ENCODE data around the gene COLQ. TPM values are rescaled to one million over a fixed set of nuclear protein-coding genes. Genes with fewer than 3 reads are reported as not detected.
"Not testable (repeated sequence)": the region's sequence is repeated elsewhere in the genome, so short reads cannot be mapped to it uniquely, and the experiment has no call there.

Gene COLQ
- total RNA-seq, 1 donor from 2014 or later = 1.5 TPM

GRCh38 chr3:15458212-15458780 is 63.2 kb downstream of the COLQ start:
- H3K27ac Mint-ChIP-seq = no peak overlapping the region
- Histone ChIP-seq H2AFZ (replicated peaks) (no peak overlapping the region), H3K79me2 (ENCODE audit: low read depth) (no peaks in the 10 kb centered on the region)

DNA sequence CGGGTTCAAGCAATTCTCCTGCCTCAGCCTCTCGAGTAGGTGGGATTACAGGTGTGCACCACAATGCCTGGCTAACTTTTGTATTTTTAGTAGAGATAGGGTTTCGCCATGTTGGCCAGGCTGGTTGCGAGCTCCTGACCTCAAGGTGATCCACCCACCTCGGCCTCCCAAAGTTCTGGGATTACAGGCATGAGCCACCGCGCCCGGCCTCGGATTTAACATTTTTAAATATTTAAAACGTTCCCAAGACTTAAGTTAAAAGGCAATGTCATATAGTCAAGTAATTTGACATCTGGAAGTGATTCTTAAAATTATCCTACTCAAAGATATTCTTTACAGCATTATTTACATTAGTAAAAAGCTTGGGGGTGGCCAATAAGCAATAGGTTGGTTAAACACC is 64.6 kb downstream of the COLQ start:
- DNase-seq (ENCODE audit: low spot score); H3K27me3 Mint-ChIP-seq (ENCODE audit: insufficient read depth, low read depth); H3K9me3 Mint-ChIP-seq; H3K4me1 Mint-ChIP-seq; H3K36me3 ChIP-seq; H3K4me2 ChIP-seq; H3K9ac ChIP-seq; H3K27me3 ChIP-seq; H3K27ac Mint-ChIP-seq; H3K4me3 ChIP-seq; H3K4me3 Mint-ChIP-seq; H3F3A ChIP-seq (ENCODE audit: low read depth); H3K9me3 ChIP-seq (ENCODE audit: low read depth); H3K27ac ChIP-seq; H3K79me2 ChIP-seq (ENCODE audit: low read depth); H4K20me1 ChIP-seq (ENCODE audit: low read depth); H3K36me3 Mint-ChIP-seq; H2AFZ ChIP-seq (replicated peaks); H3K4me1 ChIP-seq: not testable (repeated sequence)

More at GRCh38 chr3:15458212-15458780, 63.2 kb downstream of the COLQ start:
- H3K9ac ChIP-seq = no peak overlapping the region
- TF ChIP-seq, protein P1, sequence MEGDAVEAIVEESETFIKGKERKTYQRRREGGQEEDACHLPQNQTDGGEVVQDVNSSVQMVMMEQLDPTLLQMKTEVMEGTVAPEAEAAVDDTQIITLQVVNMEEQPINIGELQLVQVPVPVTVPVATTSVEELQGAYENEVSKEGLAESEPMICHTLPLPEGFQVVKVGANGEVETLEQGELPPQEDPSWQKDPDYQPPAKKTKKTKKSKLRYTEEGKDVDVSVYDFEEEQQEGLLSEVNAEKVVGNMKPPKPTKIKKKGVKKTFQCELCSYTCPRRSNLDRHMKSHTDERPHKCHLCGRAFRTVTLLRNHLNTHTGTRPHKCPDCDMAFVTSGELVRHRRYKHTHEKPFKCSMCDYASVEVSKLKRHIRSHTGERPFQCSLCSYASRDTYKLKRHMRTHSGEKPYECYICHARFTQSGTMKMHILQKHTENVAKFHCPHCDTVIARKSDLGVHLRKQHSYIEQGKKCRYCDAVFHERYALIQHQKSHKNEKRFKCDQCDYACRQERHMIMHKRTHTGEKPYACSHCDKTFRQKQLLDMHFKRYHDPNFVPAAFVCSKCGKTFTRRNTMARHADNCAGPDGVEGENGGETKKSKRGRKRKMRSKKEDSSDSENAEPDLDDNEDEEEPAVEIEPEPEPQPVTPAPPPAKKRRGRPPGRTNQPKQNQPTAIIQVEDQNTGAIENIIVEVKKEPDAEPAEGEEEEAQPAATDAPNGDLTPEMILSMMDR (IDR thresholded peaks at IDR 0.05) = no peak
- no peak for TF ChIP-seq EZH2phosphoT487 (IDR thresholded peaks at IDR 0.05)
- H3K27me3 Mint-ChIP-seq (ENCODE audit: insufficient read depth, low read depth) = peaks cover 3% of the 10 kb centered on the region
- no peak overlapping the region for H3K4me3 ChIP-seq
- H3K4me3 Mint-ChIP-seq = no peak overlapping the region
- no peaks in the 10 kb centered on the region for H3K4me1 Mint-ChIP-seq
- no peaks in the 10 kb centered on the region for H3K36me3 ChIP-seq
- no peak overlapping the region for H3K4me2 ChIP-seq
- no peaks in the 10 kb centered on the region for H3K9me3 Mint-ChIP-seq
- no peak for DNase-seq (ENCODE audit: low spot score)
- H3K27me3 ChIP-seq = no peaks in the 10 kb centered on the region
- H3F3A ChIP-seq (ENCODE audit: low read depth) = no peaks in the 10 kb centered on the region
- no peaks in the 10 kb centered on the region for H3K9me3 ChIP-seq (ENCODE audit: low read depth)
- H3K36me3 Mint-ChIP-seq = no peaks in the 10 kb centered on the region
- H3K4me1 ChIP-seq = no peaks in the 10 kb centered on the region
- H4K20me1 ChIP-seq (ENCODE audit: low read depth) = no peaks in the 10 kb centered on the region
- H3K27ac ChIP-seq = no peak overlapping the region

GRCh38 chr3:15456321-15456720 is 65.2 kb downstream of the COLQ start:
- no peak for DNase-seq (ENCODE audit: low spot score)
- Histone ChIP-seq H3K27me3 (no peaks in the 10 kb centered on the region), H3F3A (ENCODE audit: low read depth) (no peaks in the 10 kb centered on the region)

DNA sequence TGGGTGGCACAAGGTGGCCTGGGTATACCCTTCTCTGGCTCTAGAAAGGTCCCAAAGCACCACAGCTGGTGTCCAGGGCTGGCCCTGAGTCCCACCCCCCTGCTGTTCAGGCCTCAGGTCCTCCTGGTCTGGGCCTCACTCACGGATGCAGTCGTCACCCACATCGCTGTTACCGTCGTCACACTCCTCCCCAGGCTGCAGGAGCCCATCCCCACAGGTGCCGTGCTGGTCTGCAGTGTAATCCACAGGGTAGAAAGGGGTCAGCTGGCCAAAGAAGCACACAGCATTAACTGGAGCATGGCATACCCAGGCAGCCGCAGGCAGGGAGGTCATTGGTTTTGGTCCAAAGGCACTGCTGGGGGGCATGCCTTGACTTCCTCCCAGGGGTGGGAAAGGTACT is 65.8 kb downstream of the COLQ start:
- H3K36me3 ChIP-seq = no peaks in the 10 kb centered on the region
- no peaks in the 10 kb centered on the region for H3K9me3 Mint-ChIP-seq
- H2AFZ ChIP-seq (replicated peaks) = no peak overlapping the region
- no peak overlapping the region for H3K4me3 ChIP-seq
- H3K36me3 Mint-ChIP-seq = peaks cover 4% of the 10 kb centered on the region
- H3F3A ChIP-seq (ENCODE audit: low read depth) = no peaks in the 10 kb centered on the region
- no peak overlapping the region for H3K4me2 ChIP-seq
- H3K27me3 Mint-ChIP-seq (ENCODE audit: insufficient read depth, low read depth) = peaks cover 3% of the 10 kb centered on the region
- no peak overlapping the region for H3K27ac ChIP-seq
- H3K4me3 Mint-ChIP-seq = no peak overlapping the region
- H3K27ac Mint-ChIP-seq = no peak overlapping the region
- H3K4me1 ChIP-seq = no peaks in the 10 kb centered on the region
- no peaks in the 10 kb centered on the region for H4K20me1 ChIP-seq (ENCODE audit: low read depth)
- DNase-seq (ENCODE audit: low spot score) = no peak
- H3K79me2 ChIP-seq (ENCODE audit: low read depth) = no peaks in the 10 kb centered on the region
- no peak for TF ChIP-seq EZH2phosphoT487 (IDR thresholded peaks at IDR 0.05)
- TF ChIP-seq, protein P1 (IDR thresholded peaks at IDR 0.05) = no peak
- TF ChIP-seq EZH2 (IDR thresholded peaks at IDR 0.05) = no peak
- H3K9ac ChIP-seq = no peak overlapping the region
- no peaks in the 10 kb centered on the region for H3K4me1 Mint-ChIP-seq
- H3K27me3 ChIP-seq = no peaks in the 10 kb centered on the region
- H3K9me3 ChIP-seq (ENCODE audit: low read depth) = no peaks in the 10 kb centered on the region

More at GRCh38 chr3:15456321-15456720, 65.2 kb downstream of the COLQ start:
- Histone ChIP-seq H3K4me2 (no peak overlapping the region), H3K4me3 (no peak overlapping the region), H2AFZ (replicated peaks) (no peak overlapping the region), H3K4me1 (no peaks in the 10 kb centered on the region), H3K36me3 (no peaks in the 10 kb centered on the region), H3K79me2 (ENCODE audit: low read depth) (no peaks in the 10 kb centered on the region), H3K27ac (no peak overlapping the region), H3K9ac (no peak overlapping the region), H4K20me1 (ENCODE audit: low read depth) (no peaks in the 10 kb centered on the region), H3K9me3 (ENCODE audit: low read depth) (no peaks in the 10 kb centered on the region)
- Mint-ChIP-seq H3K9me3 (no peaks in the 10 kb centered on the region), H3K36me3 (peaks cover under 1% of the 10 kb centered on the region), H3K4me3 (no peak overlapping the region), H3K27me3 (ENCODE audit: insufficient read depth, low read depth) (peaks cover 3% of the 10 kb centered on the region), H3K27ac (no peak overlapping the region), H3K4me1 (no peaks in the 10 kb centered on the region)
- no peak for TF ChIP-seq EZH2 (IDR thresholded peaks at IDR 0.05)
- no peak for TF ChIP-seq EZH2phosphoT487 (IDR thresholded peaks at IDR 0.05)
- TF ChIP-seq, protein P1 (IDR thresholded peaks at IDR 0.05) = no peak

Measured in neural progenitor cell (in vitro differentiated cells).